ENCODE data around the gene CCDC57.

Gene CCDC57

GRCh38 chr17:82245134-82246039, 32.7 kb upstream of the CCDC57 start:
- H3K27me3 ChIP-seq (ENCODE audit: low read length): no peaks in the 10 kb centered on the region
- H3K79me2 ChIP-seq (ENCODE audit: insufficient read depth, low read length): peaks cover 4% of the 10 kb centered on the region; the same call in 1 of the 2 replicates
- no peak overlapping the region for H3K4me2 ChIP-seq (ENCODE audit: low read depth, low read length, poor library complexity, severe bottlenecking)
- no peaks in the 10 kb centered on the region for H3F3A ChIP-seq (ENCODE audit: insufficient read depth)
- no peak overlapping the region for H3K4me3 ChIP-seq (ENCODE audit: insufficient read depth, low read length, poor library complexity, severe bottlenecking)
- H3K9me2 ChIP-seq (replicated peaks; ENCODE audit: insufficient read depth, low read length): no peaks in the 10 kb centered on the region
- no peak overlapping the region for H3K27ac ChIP-seq (ENCODE audit: low read depth, low read length)
- H4K20me1 ChIP-seq (ENCODE audit: low read depth, low read length): no peaks in the 10 kb centered on the region
- H3K9ac ChIP-seq (ENCODE audit: low read length): no peak overlapping the region
- no peaks in the 10 kb centered on the region for H3K9me3 ChIP-seq (ENCODE audit: insufficient read depth, low read length)
- TF ChIP-seq CTCF (IDR thresholded peaks at IDR 0.05; ENCODE audit: insufficient read depth, low read length, poor library complexity, severe bottlenecking): no peak
- TF ChIP-seq EZH2phosphoT487 (conservative IDR thresholded peaks at IDR 0.05; ENCODE audit: low read length): no peak
- no peaks in the 10 kb centered on the region for H3K36me3 ChIP-seq (ENCODE audit: low read length)
- H2AFZ ChIP-seq (ENCODE audit: low read depth, low read length, severe bottlenecking): no peak overlapping the region

GRCh38 chr17:82244413-82245133, 31.9 kb upstream of the CCDC57 start:
- Histone ChIP-seq H2AFZ (ENCODE audit: low read depth, low read length, severe bottlenecking) (no peak overlapping the region), H3K27ac (ENCODE audit: low read depth, low read length) (no peak overlapping the region), H3K4me2 (ENCODE audit: low read depth, low read length, poor library complexity, severe bottlenecking) (no peak overlapping the region), H3K9ac (ENCODE audit: low read length) (no peak overlapping the region), H3K9me2 (replicated peaks; ENCODE audit: insufficient read depth, low read length) (no peaks in the 10 kb centered on the region), H3K36me3 (ENCODE audit: low read length) (no peaks in the 10 kb centered on the region), H3K9me3 (ENCODE audit: insufficient read depth, low read length) (no peaks in the 10 kb centered on the region), H4K20me1 (ENCODE audit: low read depth, low read length) (no peaks in the 10 kb centered on the region), H3K79me2 (ENCODE audit: insufficient read depth, low read length) (peaks cover 4% of the 10 kb centered on the region; the same call in 1 of the 2 replicates), H3K4me3 (ENCODE audit: insufficient read depth, low read length, poor library complexity, severe bottlenecking) (no peak overlapping the region), H3K27me3 (ENCODE audit: low read length) (no peaks in the 10 kb centered on the region), H3F3A (ENCODE audit: insufficient read depth) (no peaks in the 10 kb centered on the region)
- TF ChIP-seq CTCF (IDR thresholded peaks at IDR 0.05; ENCODE audit: insufficient read depth, low read length, poor library complexity, severe bottlenecking): no peak

GRCh38 chr17:82243648-82244412, 31.2 kb upstream of the CCDC57 start:
- Histone ChIP-seq H3F3A (ENCODE audit: insufficient read depth) (no peaks in the 10 kb centered on the region), H2AFZ (ENCODE audit: low read depth, low read length, severe bottlenecking) (no peak overlapping the region), H3K27me3 (ENCODE audit: low read length) (no peaks in the 10 kb centered on the region), H3K4me3 (ENCODE audit: insufficient read depth, low read length, poor library complexity, severe bottlenecking) (no peak overlapping the region), H3K27ac (ENCODE audit: low read depth, low read length) (no peak overlapping the region), H3K9me3 (ENCODE audit: insufficient read depth, low read length) (no peaks in the 10 kb centered on the region), H3K9ac (ENCODE audit: low read length) (no peak overlapping the region), H3K9me2 (replicated peaks; ENCODE audit: insufficient read depth, low read length) (no peaks in the 10 kb centered on the region), H3K36me3 (ENCODE audit: low read length) (no peaks in the 10 kb centered on the region), H4K20me1 (ENCODE audit: low read depth, low read length) (no peaks in the 10 kb centered on the region), H3K4me2 (ENCODE audit: low read depth, low read length, poor library complexity, severe bottlenecking) (no peak overlapping the region), H3K79me2 (ENCODE audit: insufficient read depth, low read length) (peaks cover 4% of the 10 kb centered on the region; the same call in 1 of the 2 replicates)
- TF ChIP-seq CTCF (IDR thresholded peaks at IDR 0.05; ENCODE audit: insufficient read depth, low read length, poor library complexity, severe bottlenecking) (no peak), EZH2phosphoT487 (conservative IDR thresholded peaks at IDR 0.05; ENCODE audit: low read length) (no peak)

Measured in SU-DHL-6 (cell line).